ENCODE data around the gene EGFL7. TPM values are rescaled to one million over a fixed set of nuclear protein-coding genes. Genes with fewer than 3 reads are reported as not detected.

EGFL7 gene
- polyA plus RNA-seq, 1 donor from 2014 or later = not detected

DNA sequence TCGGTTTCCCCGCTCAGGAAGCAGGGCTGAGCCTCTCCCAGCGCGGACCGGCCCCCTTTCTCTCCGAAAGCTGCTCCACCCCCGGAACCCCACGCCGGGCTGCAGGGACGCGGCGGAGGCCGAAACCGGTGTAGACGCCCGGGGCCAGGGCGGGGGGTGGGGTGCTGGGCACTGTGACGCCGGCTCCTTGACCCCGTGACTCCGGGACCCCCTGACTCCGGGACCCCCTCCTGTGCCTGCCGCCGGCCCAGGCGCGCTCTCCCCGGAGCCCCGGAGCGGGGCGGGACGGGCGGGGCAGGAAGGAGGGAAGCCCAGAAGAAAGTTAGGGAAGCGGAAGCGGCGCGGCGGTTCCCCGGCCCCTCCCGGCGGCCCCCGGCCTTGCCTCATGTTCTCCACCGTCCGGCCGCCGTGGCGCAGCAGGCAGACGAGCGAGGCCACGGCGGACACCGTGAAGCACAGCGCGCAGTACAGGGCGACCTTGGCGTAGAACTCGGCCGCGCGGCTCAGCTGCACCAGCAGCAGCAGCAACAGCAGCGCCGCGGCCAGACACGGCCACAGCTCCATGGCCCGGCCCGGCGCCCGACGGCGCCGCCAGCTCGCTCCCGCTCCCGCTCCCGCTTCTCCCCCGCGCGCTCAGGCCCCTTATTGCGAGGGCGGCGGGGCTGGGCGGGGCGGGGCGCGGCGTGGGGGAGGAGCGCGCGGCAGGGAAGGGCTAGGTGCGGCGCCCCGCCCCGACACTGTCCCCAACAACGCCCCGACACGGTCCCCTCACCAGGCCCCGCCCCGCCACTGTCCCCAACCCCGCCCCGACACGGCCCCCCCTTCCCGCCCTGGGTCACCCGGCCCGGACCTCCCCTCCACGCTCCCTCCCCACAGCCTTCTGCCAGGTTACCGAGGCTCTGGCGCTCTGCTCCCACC, 24.3 kb downstream of the EGFL7 start, which contains the start of gene AGPAT2:
AGPAT2 (minus strand) TSS at position 664 of the 918 bp plus-strand sequence; CDS start at position 564, 100 bp downstream.
- Mint-ChIP-seq H3K9me3 (no peaks in the 10 kb centered on the region), H3K27ac (no peak within 1 kb of the TSS), H3K36me3 (no peaks in the 10 kb centered on the region), H3K4me3 (peak within 1 kb of the TSS; percentile 82 to 90 (median 90)), H3K27me3 (peaks cover 1% of the 10 kb centered on the region), H3K4me1 (peaks cover 5 to 7% (median 7%) of the 10 kb centered on the region in 3 donors)

DNA sequence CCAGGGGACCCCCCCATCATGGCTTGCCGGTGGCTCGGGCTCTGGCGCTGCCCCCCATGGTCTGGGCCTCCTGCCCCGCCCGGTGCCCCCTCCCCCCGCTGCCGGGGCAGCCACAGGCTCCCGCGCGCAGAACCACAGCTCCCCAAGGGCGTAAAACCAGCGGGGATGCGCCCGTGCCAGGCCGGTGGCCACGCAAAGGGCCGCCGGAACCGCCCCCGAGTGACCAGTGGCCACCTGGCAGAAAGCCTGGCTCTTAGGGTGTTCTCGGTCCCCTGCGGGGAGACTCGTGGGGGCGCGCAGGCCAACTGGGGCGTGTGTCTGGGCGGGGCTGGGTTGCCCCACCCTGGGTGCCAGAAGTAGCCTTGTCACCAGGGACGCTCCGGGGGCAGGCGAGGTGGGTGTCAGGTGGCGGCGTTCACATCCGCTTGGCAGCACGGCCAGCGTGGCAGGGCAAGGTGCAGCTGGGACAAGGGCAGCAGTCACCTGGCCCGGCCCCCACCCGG, 25.1 kb downstream of the EGFL7 start:
- H3K36me3 Mint-ChIP-seq = no peaks in the 10 kb centered on the region
- no peak overlapping the region for H3K27ac Mint-ChIP-seq
- peak overlapping the region; percentile 65 to 90 (median 75) for H3K4me3 Mint-ChIP-seq
- peaks cover 1% of the 10 kb centered on the region for H3K27me3 Mint-ChIP-seq
- H3K4me1 Mint-ChIP-seq = peaks cover 5 to 7% (median 7%) of the 10 kb centered on the region in 3 donors
- no peaks in the 10 kb centered on the region for H3K9me3 Mint-ChIP-seq

GRCh38 chr9:136688274-136689107, 25.8 kb downstream of the EGFL7 start:
- H3K27me3 Mint-ChIP-seq = peaks cover 8% of the 10 kb centered on the region

DNA sequence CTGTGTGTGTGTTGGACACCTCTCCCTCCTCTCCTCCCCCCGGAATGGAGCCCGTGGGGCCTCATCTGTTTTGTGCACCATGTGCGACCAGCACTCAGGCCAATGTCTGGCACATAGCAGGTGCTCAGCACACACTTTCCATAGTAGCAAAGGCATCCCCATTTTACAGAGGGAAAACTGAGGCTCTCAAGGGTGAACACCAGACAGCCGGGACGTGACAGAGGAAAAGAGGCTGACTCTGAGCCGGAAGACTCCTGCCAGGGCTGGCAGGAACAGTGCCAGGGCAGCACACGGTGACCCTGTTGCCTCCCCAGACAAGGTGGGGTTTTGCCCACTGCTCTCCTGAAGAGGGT, 26.4 kb downstream of the EGFL7 start:
- H3K36me3 Mint-ChIP-seq = no peaks in the 10 kb centered on the region
- H3K9me3 Mint-ChIP-seq = no peaks in the 10 kb centered on the region
- H3K27me3 Mint-ChIP-seq = peaks cover 10% of the 10 kb centered on the region
- H3K27ac Mint-ChIP-seq = no peak overlapping the region
- peaks cover 5 to 7% (median 7%) of the 10 kb centered on the region in 3 donors for H3K4me1 Mint-ChIP-seq
- peak overlapping the region in 3 of 4 donors; percentile 50 to 82 (median 82) for H3K4me3 Mint-ChIP-seq

More at GRCh38 chr9:136688274-136689107, 25.8 kb downstream of the EGFL7 start:
- Mint-ChIP-seq H3K36me3 (no peaks in the 10 kb centered on the region), H3K27ac (no peak overlapping the region), H3K9me3 (no peaks in the 10 kb centered on the region), H3K4me1 (peaks cover 5 to 7% (median 7%) of the 10 kb centered on the region in 3 donors), H3K4me3 (peak overlapping the region; percentile 67 to 90 (median 82))

- Mint-ChIP-seq H3K36me3 (no peaks in the 10 kb centered on the region), H3K9me3 (no peaks in the 10 kb centered on the region), H3K4me1 (peaks cover 5 to 7% (median 7%) of the 10 kb centered on the region in 3 donors), H3K4me3 (no peak overlapping the region), H3K27ac (no peak overlapping the region), H3K27me3 (peaks cover 12% of the 10 kb centered on the region)
Measured at GRCh38 chr9:136690104-136690805, 27.5 kb downstream of the EGFL7 start.

- H3K27me3 Mint-ChIP-seq = peaks cover 12% of the 10 kb centered on the region
- no peak overlapping the region for H3K27ac Mint-ChIP-seq
- peaks cover 5 to 7% (median 6%) of the 10 kb centered on the region in 3 donors for H3K4me1 Mint-ChIP-seq
- no peaks in the 10 kb centered on the region for H3K36me3 Mint-ChIP-seq
- no peak overlapping the region for H3K4me3 Mint-ChIP-seq
- H3K9me3 Mint-ChIP-seq = no peaks in the 10 kb centered on the region
Measured at GRCh38 chr9:136690806-136691261, 28.1 kb downstream of the EGFL7 start.

- no peaks in the 10 kb centered on the region for H3K9me3 Mint-ChIP-seq
- H3K27ac Mint-ChIP-seq = no peak overlapping the region
- H3K36me3 Mint-ChIP-seq = no peaks in the 10 kb centered on the region
- H3K4me3 Mint-ChIP-seq = no peak overlapping the region
- H3K27me3 Mint-ChIP-seq = peaks cover 12% of the 10 kb centered on the region
- peaks cover 4 to 7% (median 5%) of the 10 kb centered on the region in 3 donors for H3K4me1 Mint-ChIP-seq
Measured at GRCh38 chr9:136691316-136692184, 28.8 kb downstream of the EGFL7 start.

- H3K9me3 Mint-ChIP-seq = no peaks in the 10 kb centered on the region
- no peaks in the 10 kb centered on the region for H3K36me3 Mint-ChIP-seq
- H3K4me3 Mint-ChIP-seq = no peak overlapping the region
- H3K4me1 Mint-ChIP-seq = peaks cover 5 to 7% (median 6%) of the 10 kb centered on the region in 3 donors
- peaks cover 15% of the 10 kb centered on the region for H3K27me3 Mint-ChIP-seq
- H3K27ac Mint-ChIP-seq = no peak overlapping the region
Measured at GRCh38 chr9:136692185-136693134, 29.7 kb downstream of the EGFL7 start.

- Mint-ChIP-seq H3K4me3 (no peak overlapping the region), H3K9me3 (no peaks in the 10 kb centered on the region), H3K36me3 (no peaks in the 10 kb centered on the region), H3K27me3 (peaks cover 19% of the 10 kb centered on the region), H3K4me1 (peaks cover 4 to 7% (median 5%) of the 10 kb centered on the region in 3 donors), H3K27ac (no peak overlapping the region)
Measured at GRCh38 chr9:136693135-136693489, 30.4 kb downstream of the EGFL7 start.

DNA sequence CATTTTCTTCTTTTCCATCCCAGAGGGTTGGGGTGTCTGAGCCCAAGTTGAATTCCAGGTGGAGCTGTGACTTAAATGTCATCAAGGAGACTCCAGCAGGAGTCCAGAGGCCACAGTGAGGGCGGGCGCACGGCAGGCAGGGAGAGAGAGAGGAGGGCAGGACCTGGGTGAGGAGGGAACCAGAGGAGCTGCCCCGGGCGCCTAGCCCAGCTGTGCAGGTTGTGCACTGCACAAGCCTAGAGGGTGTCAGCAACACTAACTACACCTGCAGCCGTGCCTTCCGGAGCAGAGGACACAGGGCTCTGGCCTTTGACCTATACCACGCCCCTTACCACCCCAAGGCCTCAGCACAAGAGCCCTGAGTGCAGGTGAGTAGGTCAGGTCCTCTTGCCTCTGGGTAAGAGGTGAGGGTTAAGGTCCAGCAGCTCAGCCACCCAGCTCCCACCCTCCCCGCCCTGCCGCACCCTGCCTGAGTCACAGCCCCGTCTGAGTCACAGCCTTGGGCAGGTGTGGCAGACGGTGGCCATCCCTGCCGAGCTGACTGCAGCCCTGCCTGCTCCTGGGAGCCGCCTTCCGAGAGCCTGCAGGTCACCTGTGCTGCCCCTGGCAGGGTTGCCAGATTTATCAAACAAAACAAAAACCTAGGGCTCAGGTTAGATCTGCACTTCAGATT, 30.9 kb downstream of the EGFL7 start:
- peaks cover 0 to 5% (median 2%) of the 10 kb centered on the region in 3 donors for H3K4me1 Mint-ChIP-seq
- no peaks in the 10 kb centered on the region for H3K36me3 Mint-ChIP-seq
- H3K27ac Mint-ChIP-seq = no peak overlapping the region
- H3K9me3 Mint-ChIP-seq = no peaks in the 10 kb centered on the region
- H3K27me3 Mint-ChIP-seq = peaks cover 19% of the 10 kb centered on the region
- no peak overlapping the region for H3K4me3 Mint-ChIP-seq

DNA sequence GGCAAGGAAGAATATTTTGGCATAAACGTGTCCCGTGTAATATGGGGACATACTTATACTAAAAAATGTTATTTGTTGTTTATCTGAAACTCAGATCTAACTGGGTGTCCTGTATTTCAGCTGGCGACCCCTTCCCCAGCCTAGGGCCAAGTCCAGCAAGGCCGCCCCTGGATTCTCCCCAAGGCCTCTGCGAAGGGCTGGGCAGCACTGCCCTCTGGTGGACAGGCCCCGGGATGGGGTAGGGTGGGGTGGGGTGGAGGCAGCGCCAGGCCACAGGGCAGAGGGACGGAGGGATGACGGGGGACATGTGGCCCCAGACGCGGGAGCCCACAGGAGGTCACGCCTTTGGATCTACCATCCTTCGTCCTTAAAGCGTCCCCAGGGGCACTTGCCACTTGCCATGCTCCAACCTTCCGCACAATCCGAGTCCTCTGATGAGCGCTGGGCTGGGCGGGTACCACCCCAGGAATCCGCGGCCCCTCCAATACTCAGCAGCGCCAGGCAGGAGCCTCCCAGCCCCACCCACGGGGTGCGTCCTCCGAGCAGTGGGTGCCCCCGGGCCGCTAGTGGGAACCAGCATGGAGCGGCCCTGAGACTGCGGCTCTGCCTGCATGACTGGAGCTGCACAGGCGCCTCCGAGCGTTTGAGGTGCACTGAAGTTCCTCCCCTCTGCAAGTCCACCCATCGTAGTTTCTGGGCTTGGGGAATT, 31.6 kb downstream of the EGFL7 start:
- peaks cover 0 to 3% (median 2%) of the 10 kb centered on the region in 3 donors for H3K4me1 Mint-ChIP-seq
- no peaks in the 10 kb centered on the region for H3K9me3 Mint-ChIP-seq
- no peak overlapping the region for H3K4me3 Mint-ChIP-seq
- H3K27me3 Mint-ChIP-seq = peaks cover 19% of the 10 kb centered on the region
- no peaks in the 10 kb centered on the region for H3K36me3 Mint-ChIP-seq
- no peak overlapping the region for H3K27ac Mint-ChIP-seq

DNA sequence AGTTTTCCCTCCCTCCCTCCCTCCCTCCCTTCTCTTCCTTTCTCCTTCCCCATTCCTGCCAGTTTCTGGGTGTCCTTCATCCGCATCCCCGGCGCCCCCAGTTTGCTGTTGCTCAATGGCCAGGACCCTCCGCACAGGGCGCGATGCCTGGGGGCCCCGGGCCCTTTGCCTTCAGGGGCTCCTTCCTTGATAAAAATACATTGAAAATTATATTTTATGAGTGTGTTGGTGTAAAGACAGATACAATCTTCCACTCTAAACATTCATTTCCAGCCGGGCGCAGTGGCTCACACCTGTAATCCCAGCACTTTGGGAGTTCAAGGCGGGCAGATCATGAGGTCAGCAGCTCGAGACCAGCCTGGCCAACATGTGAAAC, 32.1 kb downstream of the EGFL7 start:
- H3K9me3 Mint-ChIP-seq = no peaks in the 10 kb centered on the region
- peaks cover 0 to 3% (median 2%) of the 10 kb centered on the region in 3 donors for H3K4me1 Mint-ChIP-seq
- peaks cover 19% of the 10 kb centered on the region for H3K27me3 Mint-ChIP-seq
- no peak overlapping the region for H3K4me3 Mint-ChIP-seq
- no peak overlapping the region for H3K27ac Mint-ChIP-seq
- H3K36me3 Mint-ChIP-seq = no peaks in the 10 kb centered on the region

Measured in IgD-negative memory B cell (primary cell).